Adrenal gland (tissue), 12 donors: ENCODE results near the gene ZNF205. TPM values are rescaled to one million over a fixed set of nuclear protein-coding genes. Genes with fewer than 3 reads are reported as not detected.

Experiments used
- DNase-seq, 7 donors: peaks; one replicate each; pipeline ENCODE4 v3.0.0-alpha.2; 2019 to 2020
- H3K27ac ChIP-seq, 5 donors: fragments of 200-600 bp; sonication (generic) in 4 of 5; 1 replicate in 3 of 5; 2 replicates in 2 of 5; pipeline versions ENCODE4 v1.5.1 to v1.8.0; 2016 to 2020; ENCODE audit warnings: mild to moderate bottlenecking in 1 of 5
- H3K27me3 ChIP-seq: fragments of 200-600 bp; 2 replicates; pipeline ENCODE4 v1.8.0; 2021
- H3K36me3 ChIP-seq, 2 donors: fragments of 200-600 bp; replicated peaks in 1 of 2; 1 replicate in 1 of 2; 2 replicates in 1 of 2; pipeline versions ENCODE4 v1.5.1 to v1.8.0; 2018 to 2022
- H3K4me1 ChIP-seq, 2 donors: fragments of 200-600 bp; replicated peaks in 1 of 2; 1 replicate in 1 of 2; 2 replicates in 1 of 2; pipeline versions ENCODE4 v1.5.1 to v1.8.0; 2018 to 2021
- H3K4me3 ChIP-seq, 4 donors: fragments of 200-600 bp; sonication (generic) in 3 of 4; one replicate each; pipeline ENCODE4 v1.5.1; 2016 to 2018
- H3K9me3 ChIP-seq, 3 donors: fragments of 200-600 bp; sonication (generic) in 1 of 3; replicated peaks in 1 of 3; 1 replicate in 2 of 3; 2 replicates in 1 of 3; pipeline versions ENCODE4 v1.5.1 to v1.8.0; 2016 to 2021
- POLR2A ChIP-seq, 2 donors: fragments of 450-650 bp; IDR thresholded peaks; one replicate each; pipeline ENCODE4 v1.6.1; 2017; ENCODE audit warnings: antibody characterized with exemption in 2 of 2, mild to moderate bottlenecking in 2 of 2, moderate library complexity in 1 of 2
- WGBS, 4 donors: extraction: QIAGEN DNeasy Blood & Tissue Kit in 2 of 4; methylation state at CpG; one replicate each; pipeline versions ENCODE4 v1.1.5 to v1.1.7; 2013 to 2017; 5-methylcytosine and 5-hydroxymethylcytosine counted together
- intact Hi-C, 2 donors: fragments of 100-400 bp; cut with DNase I; formaldehyde crosslinking; loops; one replicate each; pipeline versions ENCODE4 v1.14.1 to v1.15.0; 2022 to 2023
- polyA plus RNA-seq, 3 donors: library from polyadenylated mRNA; stranded (reverse); fragments of 200-250 nt in 2 of 3; fragments of 350-450 nt in 1 of 3; fragmentation: Illumina TruSeq in 1 of 3; extraction: RNeasy Lipid Tissue Mini Kit (QIAGEN cat#74804) in 1 of 3; gene quantifications; one replicate each; pipeline ENCODE4 v1.2.3, GENCODE V29; 2013 to 2014
- total RNA-seq, 9 donors: library from RNA; depleted of rRNA in 4 of 9; stranded (reverse); fragments of >200 nt in 4 of 9; fragments of 120-200 nt in 1 of 9; fragmentation: NEBNext Ultra II Directional in 1 of 9; extraction: Animal tissue kit (Norgen Biotek cat#: 25700) in 1 of 9; gene quantifications; one replicate each; pipeline versions ENCODE4 v1.1.0 to v1.2.4, GENCODE V29; 2013 to 2023
- TF ChIP-seq, protein P1 (sequence below), 6 experiments: fragments of 450-650 bp in 4 of 6; fragments of 200-600 bp in 2 of 6; sonication (generic) in 1 of 6; IDR thresholded peaks; 1 replicate in 5 of 6; 2 replicates in 1 of 6; pipeline versions ENCODE4 v1.5.1 to v1.8.0; 2016 to 2021; ENCODE audit warnings: antibody characterized with exemption in 6 of 6, mild to moderate bottlenecking in 2 of 6, moderate library complexity in 1 of 6
- donor health status: healthy with polysubstance abuse.
- donor health status: Bipolar disorder and iron deficiency.
- donor health status: DM: yes; HTN: yes; CAD: no.
- donor health status: DM: no; HTN: no; CAD: no.
- donor health status: DM: no; HTN: no; CAD: no.
- donor health status: DM: yes; HTN: yes; CAD: no.

Gene ZNF205
- total and polyA plus RNA-seq, 12 donors: 3.8 to 86.1 (median 15.2) TPM

DNA sequence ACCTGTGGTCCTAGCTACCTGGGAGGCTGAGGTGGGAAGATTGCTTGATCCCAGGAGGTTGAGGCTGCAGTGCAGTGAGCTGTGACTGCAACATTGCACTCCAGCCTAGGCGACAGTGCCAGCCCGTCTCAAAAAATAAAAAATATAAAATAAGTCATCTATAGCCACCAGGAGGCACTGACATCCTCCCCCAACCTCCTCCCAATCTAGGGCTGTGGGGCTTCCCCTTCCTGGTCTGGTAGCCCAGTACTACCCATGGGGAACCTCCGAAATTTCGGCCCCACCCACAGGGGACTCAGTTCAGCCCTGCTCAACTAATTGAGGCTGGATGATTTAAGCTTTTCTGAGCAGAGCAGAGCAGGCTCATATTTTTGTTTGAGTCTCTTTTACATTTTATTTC, 16.5 kb upstream of the ZNF205 start:
- TF ChIP-seq, protein P1, sequence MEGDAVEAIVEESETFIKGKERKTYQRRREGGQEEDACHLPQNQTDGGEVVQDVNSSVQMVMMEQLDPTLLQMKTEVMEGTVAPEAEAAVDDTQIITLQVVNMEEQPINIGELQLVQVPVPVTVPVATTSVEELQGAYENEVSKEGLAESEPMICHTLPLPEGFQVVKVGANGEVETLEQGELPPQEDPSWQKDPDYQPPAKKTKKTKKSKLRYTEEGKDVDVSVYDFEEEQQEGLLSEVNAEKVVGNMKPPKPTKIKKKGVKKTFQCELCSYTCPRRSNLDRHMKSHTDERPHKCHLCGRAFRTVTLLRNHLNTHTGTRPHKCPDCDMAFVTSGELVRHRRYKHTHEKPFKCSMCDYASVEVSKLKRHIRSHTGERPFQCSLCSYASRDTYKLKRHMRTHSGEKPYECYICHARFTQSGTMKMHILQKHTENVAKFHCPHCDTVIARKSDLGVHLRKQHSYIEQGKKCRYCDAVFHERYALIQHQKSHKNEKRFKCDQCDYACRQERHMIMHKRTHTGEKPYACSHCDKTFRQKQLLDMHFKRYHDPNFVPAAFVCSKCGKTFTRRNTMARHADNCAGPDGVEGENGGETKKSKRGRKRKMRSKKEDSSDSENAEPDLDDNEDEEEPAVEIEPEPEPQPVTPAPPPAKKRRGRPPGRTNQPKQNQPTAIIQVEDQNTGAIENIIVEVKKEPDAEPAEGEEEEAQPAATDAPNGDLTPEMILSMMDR (IDR thresholded peaks at IDR 0.05): peak in 4 of 6 experiments; percentile 26 to 38 (median 29)
- no peak for TF ChIP-seq POLR2A (IDR thresholded peaks at IDR 0.05)
- H3K9me3 ChIP-seq: no peaks in the 10 kb centered on the region
- peak in 1 of 7 donors; percentile 35 for DNase-seq
- intact Hi-C loops: no loop called here
- H3K27me3 ChIP-seq: no peaks in the 10 kb centered on the region
- no peak overlapping the region for H3K4me3 ChIP-seq
- peaks cover 0 to 7% of the 10 kb centered on the region in 2 donors for H3K4me1 ChIP-seq
- 23 to 37% (median 31%) methylated on average over 4 of the region's 4 CpGs for WGBS, 4 donors
- no peaks in the 10 kb centered on the region for H3K36me3 ChIP-seq
- H3K27ac ChIP-seq: no peak overlapping the region

GRCh38 chr16:3096362-3096761, 16.0 kb upstream of the ZNF205 start:
- Histone ChIP-seq H3K4me1 (peaks cover 0 to 7% of the 10 kb centered on the region in 2 donors), H3K27me3 (no peaks in the 10 kb centered on the region), H3K27ac (no peak overlapping the region), H3K4me3 (no peak overlapping the region), H3K36me3 (no peaks in the 10 kb centered on the region), H3K9me3 (no peaks in the 10 kb centered on the region)
- WGBS, 4 donors: 50 to 76% (median 64%) methylated on average over 5 to 6 of the region's 6 CpGs
- TF ChIP-seq, protein P1 (IDR thresholded peaks at IDR 0.05): no peak
- TF ChIP-seq POLR2A (IDR thresholded peaks at IDR 0.05): no peak
- intact Hi-C loops: no loop called here
- DNase-seq: no peak

DNA sequence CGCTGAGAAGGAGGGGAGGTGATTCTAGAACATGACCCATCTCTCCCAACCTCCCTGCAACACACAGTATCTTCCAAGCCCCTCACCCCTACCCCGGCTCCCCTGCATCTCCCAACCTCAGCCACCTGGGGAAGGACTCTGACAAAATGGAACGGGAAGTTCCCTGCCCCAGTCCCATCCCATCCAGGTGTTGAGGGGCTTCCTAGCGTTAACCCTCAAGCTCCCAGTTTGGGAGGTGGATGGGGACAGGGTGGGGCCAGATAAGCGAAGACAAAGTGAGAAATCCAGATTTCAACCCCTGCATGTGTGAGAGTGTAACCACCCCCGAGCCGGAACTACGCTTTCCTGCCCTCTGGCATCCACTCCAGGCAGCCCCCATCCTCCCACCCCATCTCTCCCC, 15.1 kb upstream of the ZNF205 start:
- intact Hi-C loops: no loop called here
- H3K27me3 ChIP-seq: no peaks in the 10 kb centered on the region
- 49 to 72% (median 64%) methylated on average over 4 to 8 of the region's 8 CpGs for WGBS, 4 donors
- H3K27ac ChIP-seq: no peak overlapping the region
- H3K4me3 ChIP-seq: no peak overlapping the region
- no peak for DNase-seq
- H3K36me3 ChIP-seq: no peaks in the 10 kb centered on the region
- H3K9me3 ChIP-seq: no peaks in the 10 kb centered on the region
- H3K4me1 ChIP-seq: peaks cover 0 to 7% of the 10 kb centered on the region in 2 donors
- TF ChIP-seq, protein P1 (IDR thresholded peaks at IDR 0.05): no peak
- no peak for TF ChIP-seq POLR2A (IDR thresholded peaks at IDR 0.05)

DNA sequence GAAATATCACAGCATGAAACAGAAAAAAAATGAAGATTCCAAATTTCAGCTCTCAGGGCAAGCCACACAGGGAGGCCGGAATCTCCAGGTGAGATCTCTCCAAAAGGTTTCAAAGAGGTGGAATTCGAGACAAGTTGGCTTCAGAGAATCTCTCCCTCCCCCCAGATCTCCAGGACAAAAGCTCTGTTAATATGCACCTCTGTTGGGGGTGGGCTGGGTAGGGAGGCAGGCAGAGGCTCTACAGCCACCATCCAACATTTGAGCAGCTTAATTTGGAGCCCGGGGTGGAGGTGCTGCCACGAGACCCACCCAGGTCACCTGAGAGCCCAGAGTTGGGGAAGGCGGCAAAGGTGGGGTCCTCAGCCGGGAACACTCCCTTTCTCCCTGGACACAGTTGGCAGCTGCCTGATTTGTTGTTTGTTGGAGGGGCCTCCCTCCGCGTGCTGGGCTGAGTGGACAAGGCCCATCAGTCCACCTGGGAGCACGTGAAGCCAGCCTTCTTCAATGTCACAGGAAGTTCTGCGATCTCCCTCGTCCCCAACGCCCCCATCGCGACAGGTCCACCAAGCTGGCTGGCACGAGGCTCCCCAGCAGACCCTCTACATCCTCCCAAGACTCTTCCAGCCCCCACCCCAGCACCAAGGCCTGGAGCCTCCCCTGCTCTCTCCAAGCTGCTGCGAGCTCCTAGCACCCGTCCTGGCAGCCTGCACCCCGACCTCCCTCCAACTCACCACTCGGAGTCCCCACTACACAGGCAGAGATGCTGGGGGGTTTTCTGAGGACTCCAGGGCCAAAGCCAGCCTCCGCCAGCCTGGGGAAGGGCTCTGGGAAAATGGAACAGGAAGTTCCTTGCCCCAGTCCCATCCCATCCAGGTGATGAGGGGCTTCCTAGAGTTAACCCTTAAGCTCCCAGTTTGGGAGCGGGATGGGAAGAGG, 13.7 kb upstream of the ZNF205 start, which contains the start of gene ZSCAN10:
Gene ZSCAN10 (minus strand): TSS at position 836 of the 936 bp plus-strand sequence. CDS start 6,357 bp downstream, outside the sequence.
- DNase-seq: no peak
- H3K9me3 ChIP-seq: no peaks in the 10 kb centered on the region
- H3K36me3 ChIP-seq: no peaks in the 10 kb centered on the region
- intact Hi-C loops: no loop called here
- no peaks in the 10 kb centered on the region for H3K27me3 ChIP-seq
- TF ChIP-seq, protein P1 (IDR thresholded peaks at IDR 0.05): no peak
- TF ChIP-seq POLR2A (IDR thresholded peaks at IDR 0.05): no peak
- no peak within 1 kb of the TSS for H3K27ac ChIP-seq
- peak within 1 kb of the TSS in 1 of 4 donors; percentile 37 for H3K4me3 ChIP-seq
- peaks cover 0 to 7% of the 10 kb centered on the region in 2 donors for H3K4me1 ChIP-seq
- 45 to 69% (median 61%) methylated on average over 15 to 21 of the region's 21 CpGs for WGBS, 4 donors
